AG04450 (cell line): ENCODE results near the gene KCNH2. TPM values are rescaled to one million over a fixed set of nuclear protein-coding genes. Genes with fewer than 3 reads are reported as not detected.

Experiments
- CTCF ChIA-PET: fragments of 300-600, 350-600 bp; formaldehyde crosslinking; extraction: SDS; loops from one replicate; lab custom pipeline; 2022; ENCODE audit warnings: antibody characterized with exemption, inconsistent platforms; lab: Charles Lee
- POLR2A ChIA-PET: fragments of 350-600 bp; formaldehyde crosslinking; extraction: SDS; loops from one replicate; lab custom pipeline; 2021; ENCODE audit warnings: antibody characterized with exemption, inconsistent platforms; lab: Yijun Ruan, JAX
- DNase-seq: peaks from one replicate; pipeline ENCODE4 v3.0.0-alpha.2; 2011; ENCODE audit warnings: low read depth, low spot score
- H3K27ac ChIP-seq: one replicate; pipeline ENCODE4 v1.5.1; 2012; ENCODE audit warnings: low read depth, low read length, control low read depth
- H3K27me3 ChIP-seq: one replicate; pipeline ENCODE4 v1.6.0; 2012; ENCODE audit warnings: low read length; ENCODE audit not compliant: control insufficient read depth, insufficient read depth
- H3K4me3 ChIP-seq: 2 replicates; pipeline ENCODE4 v1.5.1; 2011; ENCODE audit warnings: mild to moderate bottlenecking, low read depth, low read length, control low read depth
- H3K9me3 ChIP-seq: 2 replicates; pipeline ENCODE4 v1.5.1; 2012; ENCODE audit warnings: low read length; ENCODE audit not compliant: control insufficient read depth, insufficient read depth
- CTCF ChIP-seq: IDR thresholded peaks from 2 replicates; pipeline ENCODE4 v1.5.1; 2011; ENCODE audit warnings: low read depth, low read length, control low read depth, inconsistent platforms
- polyA plus RNA-seq: library from polyadenylated mRNA; depleted of rRNA; stranded (reverse); fragments of >200 nt; gene quantifications from 2 replicates; pipeline ENCODE4 v1.2.3, GENCODE V29; 2011

The KCNH2 gene
- polyA plus RNA-seq, 1 experiment, result 1.3 TPM

GRCh38 chr7:151010307-151011096 lies 32.4 kb upstream of the KCNH2 start:
- Histone ChIP-seq H3K9me3 (peaks cover 9% of the 10 kb centered on the region; the same call in 1 of the 2 replicates), H3K27ac (no peak overlapping the region), H3K4me3 (peak overlapping the region; percentile 43), H3K27me3 (peaks cover 8% of the 10 kb centered on the region)
- CTCF ChIA-PET, result interaction anchor here (0.7 to 4.0 kb wide), 10 partner anchors 8 to 112 kb away, joined by 3 to 24 read pairs (median 8); partner anchors contain the start of gene ABCB8
- POLR2A ChIA-PET, result interaction anchor here (0.5 to 2.5 kb wide), 4 partner anchors 45 to 103 kb away, joined by 3 to 9 read pairs (median 3); no protein-coding TSS in a partner anchor
- no peak for TF ChIP-seq CTCF
- no peak for DNase-seq

- ChIA-PET CTCF (interaction anchor here (0.7 to 4.0 kb wide), 10 partner anchors 9 to 112 kb away, joined by 3 to 24 read pairs (median 10); partner anchors contain the start of gene ABCB8), POLR2A (interaction anchor here (0.5 to 2.5 kb wide), 4 partner anchors 44 to 104 kb away, joined by 3 to 9 read pairs (median 3); no protein-coding TSS in a partner anchor)
- Histone ChIP-seq H3K9me3 (peaks cover 9% of the 10 kb centered on the region; the same call in 1 of the 2 replicates), H3K27ac (no peak overlapping the region), H3K4me3 (no peak overlapping the region), H3K27me3 (peaks cover 8% of the 10 kb centered on the region)
- no peak for TF ChIP-seq CTCF
- no peak for DNase-seq
Measured at GRCh38 chr7:151010037-151010306, 31.9 kb upstream of the KCNH2 start.

GRCh38 chr7:151009327-151010036 lies 31.4 kb upstream of the KCNH2 start:
- CTCF ChIA-PET, result interaction anchor here (0.6 to 4.0 kb wide), 14 partner anchors 9 to 1311 kb away, joined by 3 to 24 read pairs (median 7); partner anchors contain the start of gene ABCB8

GRCh38 chr7:151008511-151009323 lies 30.6 kb upstream of the KCNH2 start:
- peaks cover 6% of the 10 kb centered on the region; the same call in 1 of the 2 replicates for H3K9me3 ChIP-seq
- peaks cover 8% of the 10 kb centered on the region for H3K27me3 ChIP-seq
- peak overlapping the region; percentile 5; the same call in 1 of the 2 replicates for H3K4me3 ChIP-seq
- no peak for DNase-seq
- no peak overlapping the region for H3K27ac ChIP-seq
- ChIA-PET POLR2A (interaction anchor here (0.6 kb wide), 1 partner anchor 13 kb away, joined by 7 read pairs; no protein-coding TSS in a partner anchor), CTCF (interaction anchor here (0.6 to 4.0 kb wide), 13 partner anchors 10 to 1310 kb away, joined by 3 to 24 read pairs (median 5); no protein-coding TSS in a partner anchor)
- peak; percentile 58 for TF ChIP-seq CTCF

More at GRCh38 chr7:151009327-151010036, 31.4 kb upstream of the KCNH2 start:
- Histone ChIP-seq H3K27ac (no peak overlapping the region), H3K4me3 (no peak overlapping the region), H3K27me3 (peaks cover 8% of the 10 kb centered on the region), H3K9me3 (peaks cover 9% of the 10 kb centered on the region; the same call in 1 of the 2 replicates)
- POLR2A ChIA-PET, result interaction anchor here (0.7 to 2.5 kb wide), 3 partner anchors 44 to 104 kb away, joined by 3 to 9 read pairs (median 3); no protein-coding TSS in a partner anchor
- no peak for TF ChIP-seq CTCF
- no peak for DNase-seq
